Astrocyte (in vitro differentiated cells and primary cell): ENCODE results near the gene CASP3.

Experiments
- EZH2 ChIP-seq: IDR thresholded peaks from 2 replicates; pipeline ENCODE4 v1.6.1; 2012; ENCODE audit warnings: mild to moderate bottlenecking, low read length, inconsistent platforms; ENCODE audit not compliant: insufficient read depth
- TF ChIP-seq, protein P1 (sequence below): IDR thresholded peaks from 2 replicates; pipeline ENCODE4 v1.5.1; 2011; ENCODE audit warnings: low read depth, mild to moderate bottlenecking, inconsistent platforms, low read length, moderate library complexity; ENCODE audit not compliant: insufficient read depth

DNA sequence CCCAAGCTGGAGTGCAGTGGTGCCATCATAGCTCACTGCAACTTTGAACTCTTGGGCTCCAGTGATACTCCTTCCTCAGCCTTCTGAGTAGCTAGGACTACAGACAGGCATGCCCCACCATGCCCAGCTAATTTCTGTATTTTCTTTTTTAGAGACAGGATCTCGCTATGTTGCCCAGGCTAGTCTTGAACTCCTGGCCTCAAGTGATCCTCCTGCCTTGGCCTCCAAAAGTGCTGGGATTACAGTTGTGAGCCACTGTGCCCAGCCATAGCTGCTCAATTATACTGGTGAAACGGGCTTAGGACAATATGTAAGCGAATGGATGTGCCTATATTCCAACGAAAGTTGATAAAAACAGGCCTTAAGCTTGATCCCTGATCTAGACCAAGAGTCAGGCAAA, 13.1 kb downstream of the CASP3 start:
- TF ChIP-seq, protein P1, sequence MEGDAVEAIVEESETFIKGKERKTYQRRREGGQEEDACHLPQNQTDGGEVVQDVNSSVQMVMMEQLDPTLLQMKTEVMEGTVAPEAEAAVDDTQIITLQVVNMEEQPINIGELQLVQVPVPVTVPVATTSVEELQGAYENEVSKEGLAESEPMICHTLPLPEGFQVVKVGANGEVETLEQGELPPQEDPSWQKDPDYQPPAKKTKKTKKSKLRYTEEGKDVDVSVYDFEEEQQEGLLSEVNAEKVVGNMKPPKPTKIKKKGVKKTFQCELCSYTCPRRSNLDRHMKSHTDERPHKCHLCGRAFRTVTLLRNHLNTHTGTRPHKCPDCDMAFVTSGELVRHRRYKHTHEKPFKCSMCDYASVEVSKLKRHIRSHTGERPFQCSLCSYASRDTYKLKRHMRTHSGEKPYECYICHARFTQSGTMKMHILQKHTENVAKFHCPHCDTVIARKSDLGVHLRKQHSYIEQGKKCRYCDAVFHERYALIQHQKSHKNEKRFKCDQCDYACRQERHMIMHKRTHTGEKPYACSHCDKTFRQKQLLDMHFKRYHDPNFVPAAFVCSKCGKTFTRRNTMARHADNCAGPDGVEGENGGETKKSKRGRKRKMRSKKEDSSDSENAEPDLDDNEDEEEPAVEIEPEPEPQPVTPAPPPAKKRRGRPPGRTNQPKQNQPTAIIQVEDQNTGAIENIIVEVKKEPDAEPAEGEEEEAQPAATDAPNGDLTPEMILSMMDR, result no peak
- no peak for TF ChIP-seq EZH2
